ENCODE data around the gene FBN3. TPM values are rescaled to one million over a fixed set of nuclear protein-coding genes. Genes with fewer than 3 reads are reported as not detected.

Gene FBN3
- total and polyA plus RNA-seq, 3 donors from 2014 or later: 0.62 to 17.8 (median 2.3) TPM

DNA sequence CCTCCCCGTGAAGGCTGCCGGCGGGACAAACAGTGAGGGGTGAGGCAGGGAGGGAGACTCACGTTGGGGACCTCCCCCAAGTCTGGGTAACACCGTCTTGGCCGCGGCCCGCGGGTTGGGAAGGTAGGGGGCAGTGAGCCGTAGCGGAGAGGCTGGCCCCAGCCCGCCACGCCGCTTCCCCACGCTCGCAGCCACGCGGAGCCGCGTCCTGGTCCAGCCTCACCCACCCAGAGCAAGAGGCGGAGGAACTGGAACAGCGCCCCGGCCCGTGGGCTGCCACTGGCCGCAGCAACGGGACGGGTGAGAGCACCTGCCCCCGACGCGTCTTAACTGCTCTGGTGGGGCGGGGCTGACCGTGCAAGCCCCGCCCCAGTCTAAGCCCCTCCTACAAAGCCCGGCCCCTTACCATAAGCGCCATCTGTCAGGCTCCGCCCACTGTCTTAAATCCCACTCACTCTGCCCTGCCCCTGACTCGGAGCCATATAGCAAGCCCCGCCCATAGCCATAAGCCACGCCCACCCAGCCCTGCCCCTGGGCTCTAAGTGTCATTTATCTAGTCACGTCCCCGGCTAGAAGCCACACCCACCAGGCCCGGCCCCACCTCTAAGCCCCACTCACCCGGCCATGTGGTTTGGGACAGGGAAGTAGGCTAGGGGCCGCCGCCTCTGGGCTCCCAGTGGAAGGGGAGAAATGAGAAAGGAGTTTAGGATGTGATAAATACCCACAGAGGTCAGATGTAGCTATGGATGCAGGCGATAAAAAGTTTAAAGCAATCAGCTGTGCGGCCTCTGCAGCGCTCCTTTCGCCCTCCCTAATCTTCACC, 98.9 kb downstream of the FBN3 start:
- Histone ChIP-seq H3K36me3 (ENCODE audit: low read depth, missing control alignments) (no peaks in the 10 kb centered on the region), H3K4me1 (no peaks in the 10 kb centered on the region), H3K4me3 (peak overlapping the region; percentile 33 to 40), H3K27me3 (no peaks in the 10 kb centered on the region), H3K9me3 (no peaks in the 10 kb centered on the region), H3K27ac (no peak overlapping the region)
- intact Hi-C loops (cut with DNase I; ENCODE audit: low total_unique reads): no loop called here
- 8 to 10% methylated on average over 20 to 42 of the region's 49 CpGs for WGBS, 2 donors
- peak; percentile 94 for DNase-seq
- no peak for TF ChIP-seq POLR2A (IDR thresholded peaks at IDR 0.05)
- TF ChIP-seq, protein P1, sequence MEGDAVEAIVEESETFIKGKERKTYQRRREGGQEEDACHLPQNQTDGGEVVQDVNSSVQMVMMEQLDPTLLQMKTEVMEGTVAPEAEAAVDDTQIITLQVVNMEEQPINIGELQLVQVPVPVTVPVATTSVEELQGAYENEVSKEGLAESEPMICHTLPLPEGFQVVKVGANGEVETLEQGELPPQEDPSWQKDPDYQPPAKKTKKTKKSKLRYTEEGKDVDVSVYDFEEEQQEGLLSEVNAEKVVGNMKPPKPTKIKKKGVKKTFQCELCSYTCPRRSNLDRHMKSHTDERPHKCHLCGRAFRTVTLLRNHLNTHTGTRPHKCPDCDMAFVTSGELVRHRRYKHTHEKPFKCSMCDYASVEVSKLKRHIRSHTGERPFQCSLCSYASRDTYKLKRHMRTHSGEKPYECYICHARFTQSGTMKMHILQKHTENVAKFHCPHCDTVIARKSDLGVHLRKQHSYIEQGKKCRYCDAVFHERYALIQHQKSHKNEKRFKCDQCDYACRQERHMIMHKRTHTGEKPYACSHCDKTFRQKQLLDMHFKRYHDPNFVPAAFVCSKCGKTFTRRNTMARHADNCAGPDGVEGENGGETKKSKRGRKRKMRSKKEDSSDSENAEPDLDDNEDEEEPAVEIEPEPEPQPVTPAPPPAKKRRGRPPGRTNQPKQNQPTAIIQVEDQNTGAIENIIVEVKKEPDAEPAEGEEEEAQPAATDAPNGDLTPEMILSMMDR (IDR thresholded peaks at IDR 0.05): no peak

DNA sequence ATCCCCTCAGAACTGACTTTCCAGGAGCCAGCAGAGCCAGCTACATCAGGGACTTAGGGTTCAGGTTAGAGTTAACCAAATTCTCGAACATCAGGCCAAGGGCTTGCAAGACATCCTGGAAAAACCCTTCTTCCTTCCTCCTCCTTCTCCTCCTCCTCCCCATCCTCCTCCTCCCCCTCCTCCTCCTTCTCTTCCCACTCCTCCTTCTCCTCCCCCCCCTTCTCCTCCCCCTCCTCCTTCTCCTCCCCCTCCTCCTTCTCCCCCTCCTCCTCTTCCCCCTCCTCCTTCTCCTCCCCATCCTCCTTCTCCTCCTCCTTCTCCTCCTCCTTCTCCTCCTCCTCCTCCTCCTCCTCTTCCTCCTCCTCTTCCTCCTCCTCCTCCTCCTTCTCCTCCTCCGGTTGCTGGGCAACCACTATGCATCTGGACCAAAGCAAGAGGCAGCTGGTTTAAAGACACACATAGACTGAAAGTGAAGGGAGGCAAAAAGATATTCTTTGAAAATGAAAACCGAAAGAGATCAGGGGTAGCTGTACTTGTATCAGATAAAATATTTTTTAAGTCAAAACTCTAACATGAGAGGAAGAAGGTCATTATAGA, 102.7 kb downstream of the FBN3 start:
- Histone ChIP-seq H3K36me3 (ENCODE audit: low read depth, missing control alignments) (no peaks in the 10 kb centered on the region), H3K4me1 (peaks cover 3% of the 10 kb centered on the region), H3K9me3 (no peaks in the 10 kb centered on the region), H3K27ac (no peak overlapping the region), H3K4me3 (no peak overlapping the region), H3K27me3 (no peaks in the 10 kb centered on the region)
- DNase-seq: no peak
- TF ChIP-seq, protein P1 (IDR thresholded peaks at IDR 0.05): no peak
- no peak for TF ChIP-seq POLR2A (IDR thresholded peaks at IDR 0.05)
- intact Hi-C loops (cut with DNase I; ENCODE audit: low total_unique reads): no loop called here
- 57% methylated on average over 2 to 3 of the region's 3 CpGs for WGBS, 2 donors

DNA sequence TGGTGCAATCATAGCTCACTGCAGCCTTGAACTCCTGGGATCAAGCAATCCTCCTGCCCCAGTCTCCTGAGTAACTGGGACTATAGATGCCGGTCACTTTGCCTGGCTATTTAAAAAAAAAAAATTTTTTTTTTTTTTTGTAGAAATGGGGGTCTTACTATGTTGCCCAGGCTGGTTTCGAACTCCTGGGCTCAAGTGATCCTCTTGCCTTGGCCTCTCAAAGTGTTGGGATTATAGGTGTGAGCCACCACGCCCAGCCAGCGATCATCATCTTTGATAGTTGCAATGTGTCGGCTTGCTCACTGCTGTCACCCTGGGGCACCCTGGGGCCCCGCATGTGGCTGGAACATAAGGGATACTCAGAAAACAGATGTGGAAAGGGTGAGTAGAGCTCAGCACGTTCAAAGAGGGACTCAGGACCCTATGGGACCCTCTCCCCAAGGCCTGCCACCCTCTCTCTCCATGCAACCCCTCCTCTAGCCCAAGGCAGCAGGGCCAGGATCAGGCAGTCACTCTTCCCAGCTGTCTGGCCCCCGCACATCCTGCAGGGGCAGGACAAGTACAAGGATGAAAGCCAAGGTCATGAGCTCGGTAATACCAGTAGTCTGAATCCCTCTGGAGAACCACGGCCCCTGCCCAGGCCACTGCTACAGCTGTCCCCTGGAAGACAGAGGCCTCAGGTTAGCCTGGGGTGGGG, 103.4 kb downstream of the FBN3 start:
- peaks cover 3% of the 10 kb centered on the region for H3K4me1 ChIP-seq
- no peaks in the 10 kb centered on the region for H3K9me3 ChIP-seq
- intact Hi-C loops (cut with DNase I; ENCODE audit: low total_unique reads): no loop called here
- no peak overlapping the region for H3K27ac ChIP-seq
- no peak for DNase-seq
- H3K27me3 ChIP-seq: no peaks in the 10 kb centered on the region
- H3K36me3 ChIP-seq (ENCODE audit: low read depth, missing control alignments): no peaks in the 10 kb centered on the region
- no peak for TF ChIP-seq POLR2A (IDR thresholded peaks at IDR 0.05)
- TF ChIP-seq, protein P1 (IDR thresholded peaks at IDR 0.05): no peak
- WGBS, 2 donors: 55 to 67% methylated on average over 9 to 10 of the region's 10 CpGs
- no peak overlapping the region for H3K4me3 ChIP-seq

DNA sequence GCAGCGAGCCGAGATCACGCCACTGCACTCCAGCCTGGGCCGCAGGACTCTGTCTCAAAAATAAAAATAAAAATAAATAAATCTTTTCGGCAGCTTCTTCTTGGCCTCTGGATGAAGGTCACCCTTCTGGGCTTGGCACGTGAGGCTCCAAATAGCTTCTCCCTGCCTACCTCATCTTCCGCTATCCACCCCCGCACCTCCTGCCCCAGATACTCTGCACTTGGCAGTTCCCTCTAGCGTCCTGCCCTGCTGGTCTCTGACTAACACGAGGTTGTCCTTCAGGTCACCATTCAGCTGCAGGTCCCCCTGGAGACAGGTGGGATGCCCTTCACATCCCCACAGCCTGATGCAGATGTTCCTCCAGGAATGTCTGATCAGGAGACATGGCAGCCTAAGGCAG, 105.4 kb downstream of the FBN3 start:
- Histone ChIP-seq H3K27ac (no peak overlapping the region), H3K27me3 (no peaks in the 10 kb centered on the region), H3K9me3 (no peaks in the 10 kb centered on the region), H3K36me3 (ENCODE audit: low read depth, missing control alignments) (no peaks in the 10 kb centered on the region), H3K4me1 (peaks cover 3% of the 10 kb centered on the region), H3K4me3 (no peak overlapping the region)
- DNase-seq: peak; percentile 67
- intact Hi-C loops (cut with DNase I; ENCODE audit: low total_unique reads): no loop called here
- 66 to 71% methylated on average over 10 of the region's 10 CpGs for WGBS, 2 donors
- no peak for TF ChIP-seq POLR2A (IDR thresholded peaks at IDR 0.05)
- TF ChIP-seq, protein P1 (IDR thresholded peaks at IDR 0.05): no peak

Data from testis (tissue), 3 donors.